OCI-LY3 (cell line): ENCODE data around the gene ANKRD9.

Experiments used
- H2AFZ ChIP-seq: fragments of 200-600, 300-600 bp; shearing (Covaris generic); 2 replicates; pipeline ENCODE4 v1.6.0; 2014; ENCODE audit warnings: antibody characterized with exemption, low read depth, low read length
- H3K27ac ChIP-seq: fragments of 200-600, 300-600 bp; sonication (generic); 2 replicates; pipeline ENCODE4 v1.5.1; 2014; ENCODE audit warnings: mild to moderate bottlenecking, low read length, moderate library complexity, mixed read lengths
- H3K27me3 ChIP-seq: fragments of 200-600, 300-600 bp; sonication (generic); 2 replicates; pipeline ENCODE4 v1.6.1; 2014; ENCODE audit warnings: low read depth, low read length, mixed read lengths
- H3K36me3 ChIP-seq: fragments of 200-600, 300-600 bp; sonication (generic); replicated peaks from 2 replicates; pipeline ENCODE3; 2014; ENCODE audit warnings: low read depth, low read length, mixed read lengths
- H3K4me1 ChIP-seq: fragments of 300-600, 200-600 bp; sonication (generic); 2 replicates; pipeline ENCODE4 v1.6.1; 2014; ENCODE audit warnings: low read length, mixed read lengths
- H3K4me2 ChIP-seq: fragments of 200-600, 300-600 bp; sonication (generic); 2 replicates; pipeline ENCODE4 v1.6.1; 2014; ENCODE audit warnings: low read length, mixed read lengths
- H3K4me3 ChIP-seq: fragments of 300-600, 200-600 bp; sonication (generic); 2 replicates; pipeline ENCODE4 v1.5.1; 2014; ENCODE audit warnings: antibody characterized with exemption, mild to moderate bottlenecking, low read length, moderate library complexity
- H3K79me2 ChIP-seq: fragments of 300-600, 200-600 bp; shearing (Covaris generic); 2 replicates; pipeline ENCODE4 v1.6.1; 2014; ENCODE audit warnings: mild to moderate bottlenecking, low read length, mixed read lengths
- H3K9ac ChIP-seq: fragments of 300-600, 200-600 bp; shearing (Covaris generic); 2 replicates; pipeline ENCODE4 v1.6.0; 2014; ENCODE audit warnings: mild to moderate bottlenecking, low read length, moderate library complexity
- H3K9me3 ChIP-seq: fragments of 200-600, 300-600 bp; shearing (Covaris generic); 2 replicates; pipeline ENCODE4 v1.6.1; 2014; ENCODE audit warnings: low read length, mixed read lengths; ENCODE audit not compliant: insufficient read depth
- H4K20me1 ChIP-seq: fragments of 200-600, 300-600 bp; sonication (generic); 2 replicates; pipeline ENCODE4 v1.6.1; 2016; ENCODE audit warnings: low read length, mixed read lengths; ENCODE audit not compliant: insufficient read depth
- EZH2phosphoT487 ChIP-seq: fragments of 200-600 bp; shearing (Covaris generic); IDR thresholded peaks from 2 replicates; pipeline ENCODE4 v1.6.1; 2018; ENCODE audit warnings: antibody characterized with exemption, mixed run types, low read depth
- TF ChIP-seq, protein P1 (sequence below): fragments of 200-600, 300-600 bp; sonication (generic); IDR thresholded peaks from 2 replicates; pipeline ENCODE4 v1.5.1; 2014; ENCODE audit warnings: antibody characterized with exemption, low read length, low read depth

The ANKRD9 gene, protein sequence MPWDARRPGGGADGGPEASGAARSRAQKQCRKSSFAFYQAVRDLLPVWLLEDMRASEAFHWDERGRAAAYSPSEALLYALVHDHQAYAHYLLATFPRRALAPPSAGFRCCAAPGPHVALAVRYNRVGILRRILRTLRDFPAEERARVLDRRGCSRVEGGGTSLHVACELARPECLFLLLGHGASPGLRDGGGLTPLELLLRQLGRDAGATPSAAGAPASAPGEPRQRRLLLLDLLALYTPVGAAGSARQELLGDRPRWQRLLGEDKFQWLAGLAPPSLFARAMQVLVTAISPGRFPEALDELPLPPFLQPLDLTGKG

DNA sequence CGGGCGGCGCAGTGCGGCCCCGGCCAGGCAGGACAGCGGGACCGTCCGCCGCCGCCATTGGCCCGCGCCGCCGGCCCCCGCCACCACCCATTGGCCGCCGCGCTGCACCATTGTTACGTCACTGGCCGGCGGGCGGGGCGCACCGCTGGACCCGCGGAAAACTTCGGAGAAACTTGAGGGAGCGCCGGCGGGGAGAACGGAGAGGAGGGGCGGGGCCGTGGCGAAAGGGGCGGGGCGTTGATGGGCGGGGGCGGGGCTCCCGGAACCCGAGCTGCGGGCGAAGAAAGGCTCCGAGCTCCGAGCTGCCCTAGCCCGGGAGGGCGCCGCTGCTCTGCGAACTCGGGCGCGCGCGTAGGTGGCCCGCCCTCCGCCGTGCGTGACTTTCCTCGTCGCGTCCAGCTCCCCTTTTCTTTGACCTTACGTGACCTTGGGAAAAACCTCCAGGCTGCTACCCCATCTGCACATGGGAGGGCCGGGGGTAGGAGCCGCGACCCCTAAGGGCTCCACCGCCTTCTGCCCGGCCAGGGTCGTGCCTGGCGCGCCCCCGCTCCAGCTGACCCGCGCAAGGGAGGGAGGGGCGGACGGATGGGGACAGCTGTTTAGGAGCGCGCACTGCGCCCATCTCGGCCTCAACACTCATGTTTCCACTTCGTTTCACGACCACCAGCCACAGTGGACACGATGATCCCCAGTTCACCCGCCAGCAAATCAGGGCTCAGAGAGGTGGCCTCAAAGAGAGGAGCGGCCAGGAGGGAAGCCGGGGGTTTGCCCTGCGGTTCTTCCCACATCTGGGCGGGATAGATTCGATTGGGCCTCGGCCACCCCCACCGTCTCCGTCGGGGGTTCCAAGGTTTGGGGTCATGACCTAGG lies at the start of gene ANKRD9:
Gene ANKRD9 (minus strand): TSS at position 31 of the 870 bp plus-strand sequence. CDS start 1,887 bp downstream, outside the sequence.
- H2AFZ ChIP-seq: peak within 1 kb of the TSS; percentile 76; the same call in 1 of the 2 replicates
- H3K79me2 ChIP-seq: no peaks in the 10 kb centered on the region
- H3K27ac ChIP-seq: no peak within 1 kb of the TSS
- H3K9me3 ChIP-seq: no peaks in the 10 kb centered on the region
- no peaks in the 10 kb centered on the region for H3K27me3 ChIP-seq
- no peaks in the 10 kb centered on the region for H3K36me3 ChIP-seq
- TF ChIP-seq, protein P1, sequence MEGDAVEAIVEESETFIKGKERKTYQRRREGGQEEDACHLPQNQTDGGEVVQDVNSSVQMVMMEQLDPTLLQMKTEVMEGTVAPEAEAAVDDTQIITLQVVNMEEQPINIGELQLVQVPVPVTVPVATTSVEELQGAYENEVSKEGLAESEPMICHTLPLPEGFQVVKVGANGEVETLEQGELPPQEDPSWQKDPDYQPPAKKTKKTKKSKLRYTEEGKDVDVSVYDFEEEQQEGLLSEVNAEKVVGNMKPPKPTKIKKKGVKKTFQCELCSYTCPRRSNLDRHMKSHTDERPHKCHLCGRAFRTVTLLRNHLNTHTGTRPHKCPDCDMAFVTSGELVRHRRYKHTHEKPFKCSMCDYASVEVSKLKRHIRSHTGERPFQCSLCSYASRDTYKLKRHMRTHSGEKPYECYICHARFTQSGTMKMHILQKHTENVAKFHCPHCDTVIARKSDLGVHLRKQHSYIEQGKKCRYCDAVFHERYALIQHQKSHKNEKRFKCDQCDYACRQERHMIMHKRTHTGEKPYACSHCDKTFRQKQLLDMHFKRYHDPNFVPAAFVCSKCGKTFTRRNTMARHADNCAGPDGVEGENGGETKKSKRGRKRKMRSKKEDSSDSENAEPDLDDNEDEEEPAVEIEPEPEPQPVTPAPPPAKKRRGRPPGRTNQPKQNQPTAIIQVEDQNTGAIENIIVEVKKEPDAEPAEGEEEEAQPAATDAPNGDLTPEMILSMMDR: no peak
- no peak for TF ChIP-seq EZH2phosphoT487
- peaks cover 12% of the 10 kb centered on the region for H3K4me1 ChIP-seq
- H4K20me1 ChIP-seq: no peaks in the 10 kb centered on the region
- peak within 1 kb of the TSS; percentile 63 for H3K9ac ChIP-seq
- H3K4me2 ChIP-seq: peak within 1 kb of the TSS; percentile 97
- H3K4me3 ChIP-seq: peak within 1 kb of the TSS; percentile 91

GRCh38 chr14:102558556-102558955 lies 49.0 kb upstream of the ANKRD9 start:
- H3K79me2 ChIP-seq: no peaks in the 10 kb centered on the region
- no peak overlapping the region for H3K4me2 ChIP-seq
- H3K9me3 ChIP-seq: no peaks in the 10 kb centered on the region
- H3K4me1 ChIP-seq: peaks cover 14% of the 10 kb centered on the region
- no peaks in the 10 kb centered on the region for H3K27me3 ChIP-seq
- H2AFZ ChIP-seq: no peak overlapping the region
- TF ChIP-seq, protein P1: no peak
- no peak for TF ChIP-seq EZH2phosphoT487
- H3K36me3 ChIP-seq: no peaks in the 10 kb centered on the region
- no peaks in the 10 kb centered on the region for H4K20me1 ChIP-seq
- H3K27ac ChIP-seq: no peak overlapping the region
- H3K4me3 ChIP-seq: no peak overlapping the region
- no peak overlapping the region for H3K9ac ChIP-seq

DNA sequence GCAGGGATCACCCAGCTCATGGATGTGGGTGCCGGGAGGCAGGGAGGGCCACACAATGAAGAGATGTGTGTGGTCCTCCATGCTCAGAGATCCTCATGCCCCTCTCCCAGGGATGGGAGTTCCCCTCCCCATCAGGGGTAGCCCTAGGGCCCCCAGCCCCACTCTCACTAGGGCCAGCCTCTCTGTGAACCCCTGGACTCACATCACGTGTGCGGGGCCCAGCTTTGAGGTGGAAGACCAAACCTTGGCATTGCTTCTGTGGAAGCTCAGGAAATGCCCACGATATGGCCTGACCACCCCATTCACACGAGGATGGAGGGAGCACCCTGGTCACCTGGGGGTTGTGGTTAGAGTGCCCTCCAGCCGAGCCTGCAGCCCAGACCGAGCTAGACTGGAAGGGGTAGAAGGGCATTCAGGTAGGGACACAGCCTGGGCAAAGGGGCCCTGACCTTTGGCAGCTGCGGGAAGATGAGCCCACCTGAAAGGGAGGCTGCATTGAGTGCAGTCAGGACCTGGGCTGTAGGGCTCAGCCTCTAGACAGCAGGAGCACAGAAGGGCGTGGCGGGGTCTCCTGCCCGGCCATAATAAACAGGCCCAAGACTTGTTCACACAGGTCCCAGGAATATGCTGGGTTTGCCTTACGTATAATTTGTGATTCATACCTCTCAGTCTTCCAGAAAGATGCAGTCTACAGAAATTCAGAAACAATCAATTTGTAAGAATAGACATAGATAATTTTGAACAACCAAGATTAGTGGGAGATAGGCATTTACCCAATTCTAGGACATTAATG lies 48.1 kb upstream of the ANKRD9 start:
- no peaks in the 10 kb centered on the region for H3K27me3 ChIP-seq
- TF ChIP-seq EZH2phosphoT487: no peak
- TF ChIP-seq, protein P1: no peak
- H3K36me3 ChIP-seq: no peaks in the 10 kb centered on the region
- no peaks in the 10 kb centered on the region for H3K9me3 ChIP-seq
- no peak overlapping the region for H3K9ac ChIP-seq
- peaks cover 14% of the 10 kb centered on the region for H3K4me1 ChIP-seq
- H3K27ac ChIP-seq: no peak overlapping the region
- H3K4me3 ChIP-seq: no peak overlapping the region
- no peak overlapping the region for H3K4me2 ChIP-seq
- no peak overlapping the region for H2AFZ ChIP-seq
- H4K20me1 ChIP-seq: no peaks in the 10 kb centered on the region
- no peaks in the 10 kb centered on the region for H3K79me2 ChIP-seq
